ENCODE measurements around the gene LMO2. TPM values are rescaled to one million over a fixed set of nuclear protein-coding genes. Genes with fewer than 3 reads are reported as not detected.

The LMO2 gene
- total and polyA plus RNA-seq, 2 of the 13 experiments (the other 11 are each of a cell fraction or from before 2014, with no cell fraction given) = not detected

- Histone ChIP-seq H4K20me1 (ENCODE audit: insufficient read depth, low read length) (no peaks in the 10 kb centered on the region), H2AFZ (ENCODE audit: low read length) (no peak overlapping the region), H3K27me3 (ENCODE audit: control insufficient read depth in 1 of 2, insufficient read depth in 2 of 2, low read length in 2 of 2) (peaks cover 6 to 49% of the 10 kb centered on the region in 2 experiments; a peak in 4 of 5 replicates), H3K9ac (ENCODE audit: insufficient read depth, low read depth, low read length) (no peak overlapping the region), H3K4me3 (replicated peaks in 1 of 3; ENCODE audit: insufficient read depth in 1 of 3, low read depth in 2 of 3, low read length in 3 of 3) (no peak overlapping the region), H3K79me2 (ENCODE audit: insufficient read depth, low read length) (no peaks in the 10 kb centered on the region), H3K4me2 (ENCODE audit: low read depth, low read length) (no peak overlapping the region), H3K9me3 (ENCODE audit: low read length) (no peaks in the 10 kb centered on the region), H3K27ac (ENCODE audit: extremely low read length, insufficient read depth, low read length) (no peak overlapping the region), H3K36me3 (replicated peaks in 1 of 2; ENCODE audit: control insufficient read depth in 1 of 2, insufficient read depth in 2 of 2, low read length in 2 of 2) (no peaks in the 10 kb centered on the region), H3K4me1 (ENCODE audit: insufficient read depth, low read length) (no peaks in the 10 kb centered on the region)
- TF ChIP-seq HOXD1 (CRISPR knock-in tag; IDR thresholded peaks at IDR 0.05) = no peak
- no peak for TF ChIP-seq RFXAP (CRISPR knock-in tag; IDR thresholded peaks at IDR 0.05; ENCODE audit: borderline replicate concordance)
- TF ChIP-seq ZNF331 (CRISPR knock-in tag; IDR thresholded peaks at IDR 0.05) = no peak
- no peak for TF ChIP-seq MTERF4 (CRISPR knock-in tag; IDR thresholded peaks at IDR 0.05)
- TF ChIP-seq PAWR (CRISPR knock-in tag; IDR thresholded peaks at IDR 0.05; ENCODE audit: borderline replicate concordance) = no peak
- TF ChIP-seq RBM22 (optimal IDR thresholded peaks at IDR 0.05; ENCODE audit: low read length) = no peak
- no peak for TF ChIP-seq HNRNPUL1 (IDR thresholded peaks at IDR 0.05; ENCODE audit: low read depth, low read length)
- TF ChIP-seq ZNF431 (CRISPR knock-in tag; IDR thresholded peaks at IDR 0.05; ENCODE audit: borderline replicate concordance, low read depth) = no peak
- TF ChIP-seq FOXC1 (CRISPR knock-in tag; IDR thresholded peaks at IDR 0.05; ENCODE audit: borderline replicate concordance) = no peak
- no peak for TF ChIP-seq SAP130 (CRISPR knock-in tag; IDR thresholded peaks at IDR 0.05; ENCODE audit: low read depth)
- TF ChIP-seq SOX6 (IDR thresholded peaks at IDR 0.05) = no peak
- TF ChIP-seq SOX6 (CRISPR knock-in tag; IDR thresholded peaks at IDR 0.05) = no peak
- no peak for TF ChIP-seq SMAD1 (CRISPR knock-in tag; IDR thresholded peaks at IDR 0.05; ENCODE audit: borderline replicate concordance, low read depth)
- no peak for TF ChIP-seq GTF2F1 (IDR thresholded peaks at IDR 0.05; ENCODE audit: low read length)
- no peak for TF ChIP-seq JUNB (CRISPR knock-in tag; IDR thresholded peaks at IDR 0.05; ENCODE audit: borderline replicate concordance)
- TF ChIP-seq ZNF740 (CRISPR knock-in tag; IDR thresholded peaks at IDR 0.05) = no peak
- TF ChIP-seq ARNTL (CRISPR knock-in tag; IDR thresholded peaks at IDR 0.05) = no peak
- no peak for TF ChIP-seq ZNF652 (CRISPR knock-in tag; IDR thresholded peaks at IDR 0.05; ENCODE audit: borderline replicate concordance, low read depth)
- no peak for TF ChIP-seq GMEB2 (CRISPR knock-in tag; IDR thresholded peaks at IDR 0.05; ENCODE audit: low read depth)
- no peak for TF ChIP-seq ZNF660 (CRISPR knock-in tag; IDR thresholded peaks at IDR 0.05; ENCODE audit: borderline replicate concordance, low read depth)
- no peak for TF ChIP-seq RFXANK (CRISPR knock-in tag; IDR thresholded peaks at IDR 0.05)
- FAIRE-seq (no peak), ATAC-seq (no peak), DNase-seq (ENCODE audit: low spot score) (no peak)
- intact Hi-C loops (cut with micrococcal nuclease; ENCODE audit: unreplicated experiment) (no loop called here), in situ Hi-C loops (cut with HindIII; ENCODE audit: extremely low pct_ligation_motif_present, low pct_unique_long_range_greater_than_20kb) (no loop called here)
- ChIA-PET POLR2A (no interaction called here), CTCF (ENCODE audit: low intra/inter-chr PET ratio, low total read pairs) (no interaction called here)
- no TSS peak for BruUV-seq (replicated peaks)
- 41% methylated on average over 9 of the region's 9 CpGs for WGBS (ENCODE audit: low lambda C conversion rate)
These were observed 15.5 kb upstream of the LMO2 start for GRCh38 chr11:33907421-33907820.
